ENCODE results near the gene CDK18. TPM values are rescaled to one million over a fixed set of nuclear protein-coding genes. Genes with fewer than 3 reads are reported as not detected.
A peak's percentile ranks its signal among the peaks of the same experiment; 100 is the strongest.

Gene CDK18
- total and polyA plus RNA-seq, 10 of the 15 experiments (the other 5 are each of a cell fraction or from before 2014, with no cell fraction given), result 0.13 to 4.4 (median 0.52) TPM; not detected in 2

GRCh38 chr1:205488074-205488723 is 16.3 kb upstream of the CDK18 start:
- 30% methylated on average over 9 of the region's 9 CpGs for WGBS (ENCODE audit: insufficient coverage, insufficient replicate concordance, low lambda C conversion rate, missing lambda C conversion rate)
- Histone ChIP-seq H3K27me3 (replicated peaks in 1 of 2; ENCODE audit: control insufficient read depth in 2 of 2, insufficient read depth in 2 of 2, low read length in 1 of 2) (peaks cover 3 to 4% of the 10 kb centered on the region in 2 experiments; a peak in 2 of 4 replicates), H3K4me2 (ENCODE audit: control insufficient read depth, insufficient read depth) (no peak overlapping the region), H3K4me3 (no peak overlapping the region), H3K4me1 (ENCODE audit: control insufficient read depth, insufficient read depth, low read length) (no peaks in the 10 kb centered on the region), H3K9me3 (replicated peaks; ENCODE audit: control insufficient read depth, insufficient read depth, low read length) (no peaks in the 10 kb centered on the region), H4K20me1 (ENCODE audit: control insufficient read depth, insufficient read depth) (no peaks in the 10 kb centered on the region), H3K79me2 (ENCODE audit: control insufficient read depth, insufficient read depth, low read length) (no peaks in the 10 kb centered on the region), H2AFZ (ENCODE audit: control insufficient read depth, low read depth, low read length) (no peak overlapping the region), H3K27ac (ENCODE audit: control insufficient read depth, insufficient read depth) (no peak overlapping the region), H3K9ac (ENCODE audit: control insufficient read depth, insufficient read depth, low read length) (no peak overlapping the region), H3K36me3 (ENCODE audit: control insufficient read depth in 2 of 2, insufficient read depth in 2 of 2, low read length in 1 of 2) (no peaks in the 10 kb centered on the region)
- BruUV-seq (replicated peaks), result no TSS peak
- ChIA-PET POLR2A (interaction anchor here (0.5 to 1.2 kb wide), 3 partner anchors 35 to 103 kb away, joined by 3 to 6 read pairs (median 3); no protein-coding TSS in a partner anchor), SMC1A (ENCODE audit: uncharacterized antibody, unreplicated experiment) (interaction anchor here (0.6 to 17.0 kb wide), 22 partner anchors 9 to 216 kb away, joined by 3 to 319 read pairs (median 6); partner anchors contain the start of gene KLHDC8A), CTCF (interaction anchor here (0.6 to 22.4 kb wide), 43 partner anchors 8 to 260 kb away, joined by 3 to 891 read pairs (median 5); partner anchors contain the start of genes CDK18, ELK4, LEMD1 and TMCC2), RAD21 (ENCODE audit: unreplicated experiment) (interaction anchor here (0.9 to 11.2 kb wide), 18 partner anchors 13 to 214 kb away, joined by 3 to 342 read pairs (median 8); partner anchors contain the start of gene ELK4)
- no peak for DNase-seq (ENCODE audit: low read depth, low spot score)
- in situ Hi-C loops (cut with MboI) (loop anchor here (5.0 kb wide), 3 partner anchors 34 to 216 kb away; no protein-coding TSS in a partner anchor), intact Hi-C loops (cut with micrococcal nuclease; ENCODE audit: unreplicated experiment) (loop anchor here (1.0 to 5.0 kb wide), 2 partner anchors 36 to 169 kb away; no protein-coding TSS in a partner anchor)
- FAIRE-seq, result peak; percentile 75
- peak; percentile 79 for ATAC-seq
- no peak for TF ChIP-seq NFXL1 (IDR thresholded peaks at IDR 0.05; ENCODE audit: borderline replicate concordance)
- TF ChIP-seq POU2F2 (IDR thresholded peaks at IDR 0.05; ENCODE audit: borderline replicate concordance, low read depth, low read length), result peak; percentile 31; the same call in 1 of the 3 replicates
- TF ChIP-seq, protein P1, sequence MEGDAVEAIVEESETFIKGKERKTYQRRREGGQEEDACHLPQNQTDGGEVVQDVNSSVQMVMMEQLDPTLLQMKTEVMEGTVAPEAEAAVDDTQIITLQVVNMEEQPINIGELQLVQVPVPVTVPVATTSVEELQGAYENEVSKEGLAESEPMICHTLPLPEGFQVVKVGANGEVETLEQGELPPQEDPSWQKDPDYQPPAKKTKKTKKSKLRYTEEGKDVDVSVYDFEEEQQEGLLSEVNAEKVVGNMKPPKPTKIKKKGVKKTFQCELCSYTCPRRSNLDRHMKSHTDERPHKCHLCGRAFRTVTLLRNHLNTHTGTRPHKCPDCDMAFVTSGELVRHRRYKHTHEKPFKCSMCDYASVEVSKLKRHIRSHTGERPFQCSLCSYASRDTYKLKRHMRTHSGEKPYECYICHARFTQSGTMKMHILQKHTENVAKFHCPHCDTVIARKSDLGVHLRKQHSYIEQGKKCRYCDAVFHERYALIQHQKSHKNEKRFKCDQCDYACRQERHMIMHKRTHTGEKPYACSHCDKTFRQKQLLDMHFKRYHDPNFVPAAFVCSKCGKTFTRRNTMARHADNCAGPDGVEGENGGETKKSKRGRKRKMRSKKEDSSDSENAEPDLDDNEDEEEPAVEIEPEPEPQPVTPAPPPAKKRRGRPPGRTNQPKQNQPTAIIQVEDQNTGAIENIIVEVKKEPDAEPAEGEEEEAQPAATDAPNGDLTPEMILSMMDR (IDR thresholded peaks at IDR 0.05 in 2 of 3, conservative IDR thresholded peaks at IDR 0.05 in 1 of 3; ENCODE audit: control insufficient read depth in 2 of 3, extremely low read depth in 1 of 3, insufficient read depth in 1 of 3, low read depth in 3 of 3, low read length in 3 of 3), result peak; percentile 75 to 83 (median 81)
- no peak for TF ChIP-seq NFYA (IDR thresholded peaks at IDR 0.05; ENCODE audit: borderline replicate concordance, low read depth, low read length)
- no peak for TF ChIP-seq SPI1 (IDR thresholded peaks at IDR 0.05; ENCODE audit: borderline replicate concordance, insufficient read depth, low read depth, low read length)
- TF ChIP-seq, protein P2, sequence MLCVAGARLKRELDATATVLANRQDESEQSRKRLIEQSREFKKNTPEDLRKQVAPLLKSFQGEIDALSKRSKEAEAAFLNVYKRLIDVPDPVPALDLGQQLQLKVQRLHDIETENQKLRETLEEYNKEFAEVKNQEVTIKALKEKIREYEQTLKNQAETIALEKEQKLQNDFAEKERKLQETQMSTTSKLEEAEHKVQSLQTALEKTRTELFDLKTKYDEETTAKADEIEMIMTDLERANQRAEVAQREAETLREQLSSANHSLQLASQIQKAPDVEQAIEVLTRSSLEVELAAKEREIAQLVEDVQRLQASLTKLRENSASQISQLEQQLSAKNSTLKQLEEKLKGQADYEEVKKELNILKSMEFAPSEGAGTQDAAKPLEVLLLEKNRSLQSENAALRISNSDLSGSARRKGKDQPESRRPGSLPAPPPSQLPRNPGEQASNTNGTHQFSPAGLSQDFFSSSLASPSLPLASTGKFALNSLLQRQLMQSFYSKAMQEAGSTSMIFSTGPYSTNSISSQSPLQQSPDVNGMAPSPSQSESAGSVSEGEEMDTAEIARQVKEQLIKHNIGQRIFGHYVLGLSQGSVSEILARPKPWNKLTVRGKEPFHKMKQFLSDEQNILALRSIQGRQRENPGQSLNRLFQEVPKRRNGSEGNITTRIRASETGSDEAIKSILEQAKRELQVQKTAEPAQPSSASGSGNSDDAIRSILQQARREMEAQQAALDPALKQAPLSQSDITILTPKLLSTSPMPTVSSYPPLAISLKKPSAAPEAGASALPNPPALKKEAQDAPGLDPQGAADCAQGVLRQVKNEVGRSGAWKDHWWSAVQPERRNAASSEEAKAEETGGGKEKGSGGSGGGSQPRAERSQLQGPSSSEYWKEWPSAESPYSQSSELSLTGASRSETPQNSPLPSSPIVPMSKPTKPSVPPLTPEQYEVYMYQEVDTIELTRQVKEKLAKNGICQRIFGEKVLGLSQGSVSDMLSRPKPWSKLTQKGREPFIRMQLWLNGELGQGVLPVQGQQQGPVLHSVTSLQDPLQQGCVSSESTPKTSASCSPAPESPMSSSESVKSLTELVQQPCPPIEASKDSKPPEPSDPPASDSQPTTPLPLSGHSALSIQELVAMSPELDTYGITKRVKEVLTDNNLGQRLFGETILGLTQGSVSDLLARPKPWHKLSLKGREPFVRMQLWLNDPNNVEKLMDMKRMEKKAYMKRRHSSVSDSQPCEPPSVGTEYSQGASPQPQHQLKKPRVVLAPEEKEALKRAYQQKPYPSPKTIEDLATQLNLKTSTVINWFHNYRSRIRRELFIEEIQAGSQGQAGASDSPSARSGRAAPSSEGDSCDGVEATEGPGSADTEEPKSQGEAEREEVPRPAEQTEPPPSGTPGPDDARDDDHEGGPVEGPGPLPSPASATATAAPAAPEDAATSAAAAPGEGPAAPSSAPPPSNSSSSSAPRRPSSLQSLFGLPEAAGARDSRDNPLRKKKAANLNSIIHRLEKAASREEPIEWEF (IDR thresholded peaks at IDR 0.05; ENCODE audit: insufficient replicate concordance, low read depth, low read length), result no peak
- TF ChIP-seq TCF3 (IDR thresholded peaks at IDR 0.05; ENCODE audit: borderline replicate concordance, insufficient read depth, low read depth, low read length), result no peak
- no peak for TF ChIP-seq BRCA1 (IDR thresholded peaks at IDR 0.05; ENCODE audit: low read depth, low read length)
- no peak for TF ChIP-seq KDM1A (IDR thresholded peaks at IDR 0.05; ENCODE audit: borderline replicate concordance)
- TF ChIP-seq, protein P3, sequence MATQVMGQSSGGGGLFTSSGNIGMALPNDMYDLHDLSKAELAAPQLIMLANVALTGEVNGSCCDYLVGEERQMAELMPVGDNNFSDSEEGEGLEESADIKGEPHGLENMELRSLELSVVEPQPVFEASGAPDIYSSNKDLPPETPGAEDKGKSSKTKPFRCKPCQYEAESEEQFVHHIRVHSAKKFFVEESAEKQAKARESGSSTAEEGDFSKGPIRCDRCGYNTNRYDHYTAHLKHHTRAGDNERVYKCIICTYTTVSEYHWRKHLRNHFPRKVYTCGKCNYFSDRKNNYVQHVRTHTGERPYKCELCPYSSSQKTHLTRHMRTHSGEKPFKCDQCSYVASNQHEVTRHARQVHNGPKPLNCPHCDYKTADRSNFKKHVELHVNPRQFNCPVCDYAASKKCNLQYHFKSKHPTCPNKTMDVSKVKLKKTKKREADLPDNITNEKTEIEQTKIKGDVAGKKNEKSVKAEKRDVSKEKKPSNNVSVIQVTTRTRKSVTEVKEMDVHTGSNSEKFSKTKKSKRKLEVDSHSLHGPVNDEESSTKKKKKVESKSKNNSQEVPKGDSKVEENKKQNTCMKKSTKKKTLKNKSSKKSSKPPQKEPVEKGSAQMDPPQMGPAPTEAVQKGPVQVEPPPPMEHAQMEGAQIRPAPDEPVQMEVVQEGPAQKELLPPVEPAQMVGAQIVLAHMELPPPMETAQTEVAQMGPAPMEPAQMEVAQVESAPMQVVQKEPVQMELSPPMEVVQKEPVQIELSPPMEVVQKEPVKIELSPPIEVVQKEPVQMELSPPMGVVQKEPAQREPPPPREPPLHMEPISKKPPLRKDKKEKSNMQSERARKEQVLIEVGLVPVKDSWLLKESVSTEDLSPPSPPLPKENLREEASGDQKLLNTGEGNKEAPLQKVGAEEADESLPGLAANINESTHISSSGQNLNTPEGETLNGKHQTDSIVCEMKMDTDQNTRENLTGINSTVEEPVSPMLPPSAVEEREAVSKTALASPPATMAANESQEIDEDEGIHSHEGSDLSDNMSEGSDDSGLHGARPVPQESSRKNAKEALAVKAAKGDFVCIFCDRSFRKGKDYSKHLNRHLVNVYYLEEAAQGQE (IDR thresholded peaks at IDR 0.05; ENCODE audit: low read depth, low read length), result peak; percentile 85

Data from GM12878 (cell line).